Tibial artery (tissue), 4 donors: ENCODE results near the gene GPHB5.
A peak's percentile ranks its signal among the peaks of the same experiment; 100 is the strongest.
"Not testable (repeated sequence)": the region's sequence is repeated elsewhere in the genome, so short reads cannot be mapped to it uniquely, and the experiment has no call there.

Experiments
- DNase-seq, 2 donors: peaks; one replicate each; pipeline ENCODE4 v3.0.0-alpha.2; 2019
- H3K27ac ChIP-seq, 2 donors: fragments of 200-600 bp; sonication (generic) in 1 of 2; 1 replicate in 1 of 2; 2 replicates in 1 of 2; pipeline ENCODE4 v1.5.1; 2018 to 2019; ENCODE audit warnings: mild to moderate bottlenecking in 1 of 2
- H3K27me3 ChIP-seq, 2 donors: fragments of 200-600 bp; sonication (generic) in 1 of 2; one replicate each; pipeline versions ENCODE4 v1.5.1 to v1.6.0; 2016 to 2019
- H3K36me3 ChIP-seq, 3 donors: fragments of 200-600 bp; sonication (generic) in 2 of 3; one replicate each; pipeline ENCODE4 v1.5.1; 2016 to 2019; ENCODE audit warnings: mild to moderate bottlenecking in 2 of 3
- H3K4me1 ChIP-seq, 4 donors: fragments of 200-600 bp; sonication (generic) in 2 of 4; 1 replicate in 3 of 4; 2 replicates in 1 of 4; pipeline ENCODE4 v1.5.1; 2016 to 2019
- H3K4me3 ChIP-seq, 2 donors: fragments of 200-600 bp; sonication (generic) in 1 of 2; 1 replicate in 1 of 2; 2 replicates in 1 of 2; pipeline ENCODE4 v1.5.1; 2018 to 2019; ENCODE audit warnings: mild to moderate bottlenecking in 2 of 2
- H3K9me3 ChIP-seq, 3 donors: fragments of 200-600 bp; sonication (generic) in 1 of 3; one replicate each; pipeline ENCODE4 v1.5.1; 2016 to 2019
- CTCF ChIP-seq, 2 experiments: fragments of 200-600 bp in 1 of 2; fragments of 450-650 bp in 1 of 2; IDR thresholded peaks; one replicate each; pipeline ENCODE4 v1.5.1; 2017 to 2019; ENCODE audit warnings: antibody characterized with exemption in 2 of 2, mild to moderate bottlenecking in 1 of 2, moderate library complexity in 1 of 2
- intact Hi-C: fragments of 100-400 bp; cut with DNase I; formaldehyde crosslinking; loops from one replicate; pipeline ENCODE4 v1.15.0; 2023; ENCODE audit warnings: low total_unique reads

The GPHB5 gene

GRCh38 chr14:63283884-63284248, 34.9 kb downstream of the GPHB5 start:
- Histone ChIP-seq H3K4me3 (no peak overlapping the region), H3K9me3 (no peaks in the 10 kb centered on the region), H3K4me1 (no peaks in the 10 kb centered on the region), H3K36me3 (peaks cover 0 to 3% (median 0%) of the 10 kb centered on the region in 3 donors), H3K27ac (no peak overlapping the region), H3K27me3 (no peaks in the 10 kb centered on the region)
- no peak for DNase-seq
- intact Hi-C loops: no loop called here
- no peak for TF ChIP-seq CTCF (IDR thresholded peaks at IDR 0.05)

- no peak for TF ChIP-seq CTCF (IDR thresholded peaks at IDR 0.05)
- Histone ChIP-seq H3K4me3 (no peak overlapping the region), H3K36me3 (peaks cover 0 to 3% (median 0%) of the 10 kb centered on the region in 3 donors), H3K4me1 (no peaks in the 10 kb centered on the region), H3K9me3 (no peaks in the 10 kb centered on the region), H3K27me3 (no peaks in the 10 kb centered on the region), H3K27ac (no peak overlapping the region)
- no peak for DNase-seq
- intact Hi-C loops: no loop called here
Measured at GRCh38 chr14:63282997-63283883, 35.5 kb downstream of the GPHB5 start.

GRCh38 chr14:63279933-63280332, 38.8 kb downstream of the GPHB5 start:
- not testable (repeated sequence) for H3K4me3 ChIP-seq
- intact Hi-C loops: loop anchor here (2.0 kb wide), 1 partner anchor 107 kb away; no protein-coding TSS in a partner anchor

GRCh38 chr14:63277591-63278183, 41.0 kb downstream of the GPHB5 start:
- no peak overlapping the region for H3K4me3 ChIP-seq
- H3K4me1 ChIP-seq: peaks cover 0 to 10% (median 0%) of the 10 kb centered on the region in 4 donors
- no peak for TF ChIP-seq CTCF (IDR thresholded peaks at IDR 0.05)
- H3K9me3 ChIP-seq: no peaks in the 10 kb centered on the region
- no peak overlapping the region for H3K27ac ChIP-seq
- H3K27me3 ChIP-seq: no peaks in the 10 kb centered on the region
- DNase-seq: no peak
- no peaks in the 10 kb centered on the region for H3K36me3 ChIP-seq
- intact Hi-C loops: no loop called here

More at GRCh38 chr14:63279933-63280332, 38.8 kb downstream of the GPHB5 start:
- H3K27ac ChIP-seq, H3K9me3 ChIP-seq, H3K4me1 ChIP-seq, DNase-seq, H3K27me3 ChIP-seq, H3K36me3 ChIP-seq: not testable (repeated sequence)

- no peaks in the 10 kb centered on the region for H3K9me3 ChIP-seq
- no peaks in the 10 kb centered on the region for H3K36me3 ChIP-seq
- H3K4me3 ChIP-seq: no peak overlapping the region
- no peak for DNase-seq
- intact Hi-C loops: no loop called here
- H3K27ac ChIP-seq: no peak overlapping the region
- TF ChIP-seq CTCF (IDR thresholded peaks at IDR 0.05): peak; percentile 77 to 90
- no peaks in the 10 kb centered on the region for H3K27me3 ChIP-seq
- peaks cover 0 to 10% (median 0%) of the 10 kb centered on the region in 4 donors for H3K4me1 ChIP-seq
Measured at GRCh38 chr14:63276492-63277342, 42.0 kb downstream of the GPHB5 start.
